ENCODE results near the gene CNTNAP2. TPM values are rescaled to one million over a fixed set of nuclear protein-coding genes. Genes with fewer than 3 reads are reported as not detected.

CNTNAP2 gene
- total and polyA plus RNA-seq, 8 donors = 0.19 to 18.2 (median 0.56) TPM

DNA sequence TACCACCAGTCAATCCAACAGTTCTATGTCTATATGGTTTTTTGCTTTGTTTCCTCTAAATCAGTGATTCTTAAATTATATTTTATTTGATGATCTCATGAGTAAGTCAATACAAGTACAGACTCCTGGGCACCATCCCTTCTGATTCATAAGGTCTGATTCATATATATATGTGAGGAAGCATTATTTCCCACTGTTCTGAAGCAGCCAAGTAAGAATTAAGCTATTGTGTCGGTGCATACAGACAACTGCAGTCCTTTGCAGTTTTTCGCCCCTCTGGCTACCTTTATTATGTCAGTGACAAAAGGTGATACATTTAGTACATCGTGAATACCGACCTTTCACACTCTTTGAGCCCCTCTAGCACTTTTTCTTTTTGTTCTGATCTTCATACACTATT is 1394.3 kb downstream of the CNTNAP2 start:
- DNase-seq = no peak
- Histone ChIP-seq H3K4me1 (no peaks in the 10 kb centered on the region), H3K27ac (no peak overlapping the region), H3K9me3 (no peaks in the 10 kb centered on the region), H3K4me3 (no peak overlapping the region), H3K36me3 (no peaks in the 10 kb centered on the region), H3K27me3 (no peaks in the 10 kb centered on the region)
- intact Hi-C loops (cut with DNase I; ENCODE audit: low total_unique reads) = no loop called here
- TF ChIP-seq POLR2A (IDR thresholded peaks at IDR 0.05) = no peak
- no peak for TF ChIP-seq EP300 (IDR thresholded peaks at IDR 0.05)
- TF ChIP-seq POLR2AphosphoS5 (IDR thresholded peaks at IDR 0.05) = no peak
- TF ChIP-seq, protein P1, sequence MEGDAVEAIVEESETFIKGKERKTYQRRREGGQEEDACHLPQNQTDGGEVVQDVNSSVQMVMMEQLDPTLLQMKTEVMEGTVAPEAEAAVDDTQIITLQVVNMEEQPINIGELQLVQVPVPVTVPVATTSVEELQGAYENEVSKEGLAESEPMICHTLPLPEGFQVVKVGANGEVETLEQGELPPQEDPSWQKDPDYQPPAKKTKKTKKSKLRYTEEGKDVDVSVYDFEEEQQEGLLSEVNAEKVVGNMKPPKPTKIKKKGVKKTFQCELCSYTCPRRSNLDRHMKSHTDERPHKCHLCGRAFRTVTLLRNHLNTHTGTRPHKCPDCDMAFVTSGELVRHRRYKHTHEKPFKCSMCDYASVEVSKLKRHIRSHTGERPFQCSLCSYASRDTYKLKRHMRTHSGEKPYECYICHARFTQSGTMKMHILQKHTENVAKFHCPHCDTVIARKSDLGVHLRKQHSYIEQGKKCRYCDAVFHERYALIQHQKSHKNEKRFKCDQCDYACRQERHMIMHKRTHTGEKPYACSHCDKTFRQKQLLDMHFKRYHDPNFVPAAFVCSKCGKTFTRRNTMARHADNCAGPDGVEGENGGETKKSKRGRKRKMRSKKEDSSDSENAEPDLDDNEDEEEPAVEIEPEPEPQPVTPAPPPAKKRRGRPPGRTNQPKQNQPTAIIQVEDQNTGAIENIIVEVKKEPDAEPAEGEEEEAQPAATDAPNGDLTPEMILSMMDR (IDR thresholded peaks at IDR 0.05) = no peak
- WGBS, 5 donors = 78 to 88% (median 83%) methylated on average over 4 of the region's 4 CpGs

DNA sequence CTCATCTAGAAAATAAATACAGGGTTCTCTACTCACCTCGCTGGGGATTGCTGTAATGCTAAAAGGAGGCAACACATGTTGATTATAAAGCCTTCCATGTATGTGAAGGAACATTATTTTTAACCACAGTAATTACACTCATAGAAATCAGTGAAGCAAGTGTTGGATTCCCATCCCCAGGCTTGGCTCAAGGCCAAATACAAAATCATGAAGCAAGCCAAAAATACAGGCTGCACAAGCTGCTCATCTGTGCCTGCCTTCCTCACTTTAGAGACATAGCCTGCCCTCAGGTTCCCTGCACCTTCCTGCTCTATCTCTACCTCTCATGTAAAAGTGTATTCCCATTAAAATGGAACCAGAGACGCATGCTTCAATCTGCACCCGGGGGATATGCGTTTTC is 1396.8 kb downstream of the CNTNAP2 start:
- Histone ChIP-seq H3K9me3 (no peaks in the 10 kb centered on the region), H3K27ac (no peak overlapping the region), H3K4me3 (no peak overlapping the region), H3K27me3 (no peaks in the 10 kb centered on the region), H3K36me3 (no peaks in the 10 kb centered on the region), H3K4me1 (no peaks in the 10 kb centered on the region)
- intact Hi-C loops (cut with DNase I; ENCODE audit: low total_unique reads) = no loop called here
- 64 to 82% (median 68%) methylated on average over 4 of the region's 4 CpGs for WGBS, 5 donors
- DNase-seq = peak in 1 of 2 donors; percentile 9
- TF ChIP-seq POLR2A (IDR thresholded peaks at IDR 0.05) = no peak

DNA sequence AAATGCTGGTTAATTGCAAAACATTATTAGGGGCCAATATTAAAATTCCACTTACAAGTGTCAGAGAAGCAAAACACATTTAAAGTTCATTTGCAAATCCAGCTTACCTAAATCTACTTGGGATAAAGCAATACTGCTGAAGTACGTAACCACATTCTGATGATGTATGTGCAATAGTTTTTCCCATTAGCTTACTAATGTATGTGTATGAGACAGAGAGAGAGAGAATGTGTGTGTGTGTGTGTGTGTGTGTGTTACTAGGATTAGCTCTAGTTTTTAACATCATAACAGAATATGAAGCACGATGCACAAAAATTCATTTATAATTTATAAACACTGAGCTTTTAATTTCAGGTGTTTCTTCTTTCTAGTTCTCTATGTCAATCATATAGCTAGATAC is 1399.8 kb downstream of the CNTNAP2 start:
- no peak overlapping the region for H3K4me3 ChIP-seq
- H3K27me3 ChIP-seq = no peaks in the 10 kb centered on the region
- 82 to 97% (median 96%) methylated on average over 2 of the region's 2 CpGs for WGBS, 5 donors
- no peaks in the 10 kb centered on the region for H3K36me3 ChIP-seq
- H3K9me3 ChIP-seq = no peaks in the 10 kb centered on the region
- TF ChIP-seq POLR2AphosphoS5 (IDR thresholded peaks at IDR 0.05) (no peak), POLR2A (IDR thresholded peaks at IDR 0.05) (no peak), EP300 (IDR thresholded peaks at IDR 0.05) (no peak)
- TF ChIP-seq, protein P1 (IDR thresholded peaks at IDR 0.05) = no peak
- no peak for DNase-seq
- H3K4me1 ChIP-seq = no peaks in the 10 kb centered on the region
- intact Hi-C loops (cut with DNase I; ENCODE audit: low total_unique reads) = no loop called here
- H3K27ac ChIP-seq = no peak overlapping the region

DNA sequence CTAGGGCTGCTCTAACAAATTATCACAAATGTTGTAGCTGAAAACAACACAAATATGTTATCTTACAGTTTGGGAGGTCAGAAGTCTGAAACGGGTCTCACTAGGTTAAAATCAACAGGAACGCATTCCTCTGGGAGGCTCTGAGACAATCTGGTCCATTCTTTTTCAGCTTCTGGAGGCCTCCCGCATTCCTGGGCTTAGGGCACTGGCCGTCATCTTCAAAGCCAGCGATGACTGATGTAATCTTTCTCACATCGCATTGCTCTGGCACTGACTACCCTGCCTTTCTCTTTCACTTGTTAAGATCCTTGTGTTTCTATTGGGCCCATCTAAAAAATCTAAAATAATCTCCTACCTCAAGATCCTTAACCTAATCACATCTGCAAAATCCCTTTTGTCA is 1402.5 kb downstream of the CNTNAP2 start:
- 68 to 78% (median 71%) methylated on average over 6 of the region's 6 CpGs for whole genome bisulfite sequencing, 5 donors
- H3K4me1 ChIP-seq = no peaks in the 10 kb centered on the region
- H3K27ac ChIP-seq = no peak overlapping the region
- TF ChIP-seq POLR2A (IDR thresholded peaks at IDR 0.05) (no peak), EP300 (IDR thresholded peaks at IDR 0.05) (no peak), POLR2AphosphoS5 (IDR thresholded peaks at IDR 0.05) (no peak)
- TF ChIP-seq, protein P1 (IDR thresholded peaks at IDR 0.05) = no peak
- H3K4me3 ChIP-seq = no peak overlapping the region
- no peaks in the 10 kb centered on the region for H3K36me3 ChIP-seq
- intact Hi-C loops (cut with DNase I; ENCODE audit: low total_unique reads) = no loop called here
- H3K9me3 ChIP-seq = no peaks in the 10 kb centered on the region
- H3K27me3 ChIP-seq = no peaks in the 10 kb centered on the region
- DNase-seq = no peak

DNA sequence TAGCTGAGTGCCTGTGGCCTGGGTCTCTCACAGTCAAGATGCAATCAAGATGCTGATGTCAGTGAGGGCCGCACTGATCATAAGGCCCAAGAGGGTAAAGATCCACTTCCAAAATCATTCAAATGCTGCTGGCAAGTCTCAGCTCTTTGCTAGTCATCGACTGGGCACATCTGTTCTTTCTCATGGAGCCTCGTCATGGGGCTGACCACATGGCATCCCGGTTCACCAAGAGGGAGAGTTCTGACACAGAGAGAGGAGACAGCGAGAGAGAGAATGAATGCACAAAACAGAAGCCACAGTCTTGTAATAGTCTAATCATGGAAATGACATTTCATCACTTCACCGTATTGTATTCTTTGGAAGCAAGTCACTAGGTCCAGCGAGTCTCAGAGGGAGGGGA is 1406.5 kb downstream of the CNTNAP2 start:
- TF ChIP-seq EP300 (IDR thresholded peaks at IDR 0.05) (no peak), POLR2AphosphoS5 (IDR thresholded peaks at IDR 0.05) (no peak), POLR2A (IDR thresholded peaks at IDR 0.05) (no peak)
- TF ChIP-seq, protein P1 (IDR thresholded peaks at IDR 0.05) = no peak
- Histone ChIP-seq H3K27me3 (no peaks in the 10 kb centered on the region), H3K9me3 (no peaks in the 10 kb centered on the region), H3K4me1 (no peaks in the 10 kb centered on the region), H3K4me3 (no peak overlapping the region), H3K36me3 (no peaks in the 10 kb centered on the region), H3K27ac (no peak overlapping the region)
- 76 to 89% (median 85%) methylated on average over 7 of the region's 7 CpGs for WGBS, 5 donors
- peak in 1 of 2 donors; percentile 5 for DNase-seq
- intact Hi-C loops (cut with DNase I; ENCODE audit: low total_unique reads) = no loop called here

Data from stomach (tissue), 9 donors.